Occipital lobe (tissue), 2 donors: Measurements from ENCODE around the gene NRM. TPM values are rescaled to one million over a fixed set of nuclear protein-coding genes. Genes with fewer than 3 reads are reported as not detected.
"Not testable (repeated sequence)": the region's sequence is repeated elsewhere in the genome, so short reads cannot be mapped to it uniquely, and the experiment has no call there.

Experiments
- DNase-seq: peaks from one replicate; lab custom pipeline; 2025; lab: John Stamatoyannopoulos, UW
- total RNA-seq: library from RNA; depleted of rRNA; stranded (reverse); fragments of >200 nt; gene quantifications from one replicate; pipeline ENCODE4 v1.2.3, GENCODE V29; 2014

The NRM gene
- total RNA-seq, 1 donor from 2014 or later: 1.2 TPM

- DNase-seq: peak; percentile 89
Observed at GRCh38 chr6:30672445-30673253, 18.1 kb downstream of the NRM start, which contains the start of gene DHX16. DHX16 (minus strand) TSS chr6:30673006; CDS start chr6:30672841, 165 bp downstream.

GRCh38 chr6:30670760-30671527, 19.8 kb downstream of the NRM start:
- no peak for DNase-seq

- not testable (repeated sequence) for DNase-seq
Observed at GRCh38 chr6:30666300-30666699, 24.5 kb downstream of the NRM start.

GRCh38 chr6:30664994-30665767, 25.6 kb downstream of the NRM start:
- DNase-seq: no peak

- DNase-seq: not testable (repeated sequence)
Observed at GRCh38 chr6:30657922-30658321, 32.9 kb downstream of the NRM start.

GRCh38 chr6:30657454-30657853, 33.3 kb downstream of the NRM start:
- DNase-seq: no peak

- DNase-seq: no peak
Observed at GRCh38 chr6:30656513-30656912, 34.3 kb downstream of the NRM start.

- DNase-seq: no peak
Observed at GRCh38 chr6:30655743-30656094, 35.1 kb downstream of the NRM start.

- DNase-seq: no peak
Observed at GRCh38 chr6:30654798-30655742, 35.7 kb downstream of the NRM start.

GRCh38 chr6:30651143-30651542, 39.6 kb downstream of the NRM start:
- DNase-seq: no peak

- DNase-seq: peak; percentile 76
Observed at GRCh38 chr6:30647242-30648116, 43.3 kb downstream of the NRM start.

GRCh38 chr6:30646450-30647241, 44.1 kb downstream of the NRM start, which contains the start of gene C6orf136:
C6orf136 (plus strand) TSS chr6:30647133; CDS start chr6:30647232, 99 bp downstream.
- DNase-seq: peak; percentile 85

GRCh38 chr6:30645989-30646388, 44.8 kb downstream of the NRM start:
- DNase-seq: no peak

- DNase-seq: no peak
Observed at GRCh38 chr6:30644769-30645168, 46.0 kb downstream of the NRM start.

- DNase-seq: no peak
Observed at GRCh38 chr6:30643656-30644055, 47.1 kb downstream of the NRM start.

GRCh38 chr6:30641048-30641447, 49.7 kb downstream of the NRM start:
- DNase-seq: no peak

GRCh38 chr6:30640481-30640880, 50.3 kb downstream of the NRM start:
- no peak for DNase-seq
